ENCODE results near the gene CD22.

- TF ChIP-seq CTCF (IDR thresholded peaks at IDR 0.05) = no peak
- no peak for TF ChIP-seq POLR2A (IDR thresholded peaks at IDR 0.05)
- no peak for TF ChIP-seq POLR2AphosphoS5 (IDR thresholded peaks at IDR 0.05)
Observed at GRCh38 chr19:35310811-35311465, 18.0 kb upstream of the CD22 start.

Data from breast epithelium (tissue), 3 donors.